Parathyroid adenoma (tissue), 2 donors: ENCODE data around the gene SLC22A17.

Experiments
- H2AFZ ChIP-seq: fragments of 300-600 bp; sonication (generic); one replicate; pipeline ENCODE4 v1.7.0; 2017; ENCODE audit warnings: antibody characterized with exemption, mild to moderate bottlenecking
- H3K27ac ChIP-seq: fragments of 300-600 bp; sonication (generic); one replicate; pipeline ENCODE4 v1.7.0; 2017
- H3K27me3 ChIP-seq: fragments of 300-600 bp; sonication (generic); one replicate; pipeline ENCODE4 v1.7.0; 2017; ENCODE audit warnings: low read length; ENCODE audit not compliant: control insufficient read depth, insufficient read depth
- H3K36me3 ChIP-seq: fragments of 300-600 bp; sonication (generic); one replicate; pipeline ENCODE4 v1.7.0; 2017; ENCODE audit warnings: low read length; ENCODE audit not compliant: control insufficient read depth, insufficient read depth
- H3K4me1 ChIP-seq: fragments of 300-600 bp; sonication (generic); one replicate; pipeline ENCODE4 v1.7.0; 2017; ENCODE audit warnings: control low read depth
- H3K4me2 ChIP-seq: fragments of 300-600 bp; sonication (generic); one replicate; pipeline ENCODE4 v1.7.0; 2017; ENCODE audit warnings: low read length
- H3K4me3 ChIP-seq: fragments of 300-600 bp; sonication (generic); one replicate; pipeline ENCODE4 v1.7.0; 2017; ENCODE audit warnings: low read depth, low read length
- H3K79me2 ChIP-seq: fragments of 300-600 bp; sonication (generic); one replicate; pipeline ENCODE4 v1.7.0; 2017; ENCODE audit warnings: control low read depth
- H3K9ac ChIP-seq: fragments of 300-600 bp; sonication (generic); one replicate; pipeline ENCODE4 v1.7.0; 2017; ENCODE audit warnings: mild to moderate bottlenecking
- H3K9me3 ChIP-seq: fragments of 300-600 bp; sonication (generic); one replicate; pipeline ENCODE4 v1.7.0; 2017; ENCODE audit warnings: low read length; ENCODE audit not compliant: control insufficient read depth
- TF ChIP-seq, protein P1 (sequence below): fragments of 300-600 bp; sonication (generic); IDR thresholded peaks from one replicate; pipeline ENCODE4 v1.7.0; 2017; ENCODE audit warnings: antibody characterized with exemption, mild to moderate bottlenecking
- donor health status: primary hyperparathyroidism.

SLC22A17 gene

DNA sequence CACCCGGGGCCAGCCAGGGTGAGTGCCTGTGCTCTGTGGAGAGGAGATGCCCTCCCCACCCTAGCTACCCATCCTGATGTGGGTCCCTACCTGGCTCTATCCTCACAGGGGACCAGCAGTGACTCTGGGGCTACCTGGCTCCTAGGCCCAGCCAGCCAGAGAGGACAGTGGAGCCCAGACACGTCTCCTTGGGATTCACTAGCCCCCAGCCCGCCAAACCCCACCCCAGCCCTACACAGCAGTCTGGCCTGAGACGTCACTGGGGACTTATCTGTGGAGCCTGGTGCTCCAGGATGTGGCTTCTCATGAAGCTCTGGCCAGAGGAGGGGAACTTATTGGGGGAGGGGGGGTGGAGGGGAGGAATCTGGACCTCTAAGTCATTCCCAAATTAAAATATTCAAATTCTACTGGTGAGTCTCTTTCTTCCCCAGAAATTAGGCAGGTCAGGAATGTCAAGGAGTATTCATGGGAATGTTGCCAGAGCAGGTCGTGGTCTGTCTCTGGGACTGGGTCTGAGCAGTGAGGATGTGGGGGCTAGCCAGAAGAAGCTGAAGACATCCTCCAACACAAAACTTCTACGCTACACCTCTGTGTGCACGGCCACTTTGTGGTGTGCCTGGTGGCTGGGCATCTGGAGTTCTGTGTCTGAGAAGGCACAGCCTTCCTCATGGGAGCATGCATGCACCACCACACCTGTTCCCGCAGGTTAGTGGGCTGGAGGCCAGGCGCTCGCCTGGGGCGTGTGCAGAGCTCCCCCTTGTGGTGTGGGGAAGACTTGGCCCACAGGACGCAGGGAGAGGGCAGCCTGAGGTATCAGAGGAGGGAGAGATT, 26.9 kb upstream of the SLC22A17 start:
- Histone ChIP-seq H3K36me3 (no peaks in the 10 kb centered on the region), H3K27ac (no peak overlapping the region), H3K9me3 (no peaks in the 10 kb centered on the region), H2AFZ (no peak overlapping the region), H3K9ac (no peak overlapping the region), H3K27me3 (no peaks in the 10 kb centered on the region), H3K4me2 (no peak overlapping the region), H3K4me3 (no peak overlapping the region), H3K79me2 (no peaks in the 10 kb centered on the region), H3K4me1 (no peaks in the 10 kb centered on the region)
- TF ChIP-seq, protein P1, sequence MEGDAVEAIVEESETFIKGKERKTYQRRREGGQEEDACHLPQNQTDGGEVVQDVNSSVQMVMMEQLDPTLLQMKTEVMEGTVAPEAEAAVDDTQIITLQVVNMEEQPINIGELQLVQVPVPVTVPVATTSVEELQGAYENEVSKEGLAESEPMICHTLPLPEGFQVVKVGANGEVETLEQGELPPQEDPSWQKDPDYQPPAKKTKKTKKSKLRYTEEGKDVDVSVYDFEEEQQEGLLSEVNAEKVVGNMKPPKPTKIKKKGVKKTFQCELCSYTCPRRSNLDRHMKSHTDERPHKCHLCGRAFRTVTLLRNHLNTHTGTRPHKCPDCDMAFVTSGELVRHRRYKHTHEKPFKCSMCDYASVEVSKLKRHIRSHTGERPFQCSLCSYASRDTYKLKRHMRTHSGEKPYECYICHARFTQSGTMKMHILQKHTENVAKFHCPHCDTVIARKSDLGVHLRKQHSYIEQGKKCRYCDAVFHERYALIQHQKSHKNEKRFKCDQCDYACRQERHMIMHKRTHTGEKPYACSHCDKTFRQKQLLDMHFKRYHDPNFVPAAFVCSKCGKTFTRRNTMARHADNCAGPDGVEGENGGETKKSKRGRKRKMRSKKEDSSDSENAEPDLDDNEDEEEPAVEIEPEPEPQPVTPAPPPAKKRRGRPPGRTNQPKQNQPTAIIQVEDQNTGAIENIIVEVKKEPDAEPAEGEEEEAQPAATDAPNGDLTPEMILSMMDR = peak; percentile 97

DNA sequence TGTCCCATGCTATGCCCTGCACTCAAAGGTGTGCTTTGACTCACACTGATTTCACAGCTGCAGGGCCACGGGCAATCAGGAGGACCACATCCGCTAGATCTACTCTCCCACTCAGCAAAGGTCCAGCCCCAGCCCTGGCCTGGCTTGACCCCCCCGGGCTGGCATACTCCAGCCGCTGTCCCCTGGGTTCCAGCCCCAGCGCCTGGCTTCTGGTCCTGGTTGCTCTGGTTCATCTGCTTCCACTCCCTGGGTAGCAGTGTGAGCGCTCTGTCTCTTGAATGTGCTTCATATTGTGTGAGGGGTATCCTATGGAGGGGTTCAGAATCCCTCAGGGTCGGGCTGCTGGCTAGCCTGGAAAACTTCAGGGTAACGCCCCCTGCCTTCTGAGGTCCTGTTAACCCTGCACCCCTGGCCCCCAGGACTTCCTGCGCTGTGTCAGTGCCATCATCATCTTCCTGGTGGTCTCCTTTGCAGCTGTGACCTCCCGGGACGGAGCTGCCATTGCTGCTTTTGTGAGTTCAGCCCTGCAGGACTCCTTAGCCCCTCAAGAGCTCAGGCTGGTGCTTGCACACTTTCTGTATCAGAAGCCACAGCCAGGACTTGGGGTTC, 26.0 kb upstream of the SLC22A17 start:
- Histone ChIP-seq H3K4me1 (no peaks in the 10 kb centered on the region), H3K9me3 (no peaks in the 10 kb centered on the region), H3K9ac (no peak overlapping the region), H3K27ac (no peak overlapping the region), H3K27me3 (no peaks in the 10 kb centered on the region), H2AFZ (no peak overlapping the region), H3K4me2 (no peak overlapping the region), H3K79me2 (no peaks in the 10 kb centered on the region), H3K36me3 (no peaks in the 10 kb centered on the region), H3K4me3 (no peak overlapping the region)
- TF ChIP-seq, protein P1 = no peak

GRCh38 chr14:23377573-23378563, 25.2 kb upstream of the SLC22A17 start:
- no peak overlapping the region for H3K4me2 ChIP-seq
- no peaks in the 10 kb centered on the region for H3K36me3 ChIP-seq
- no peaks in the 10 kb centered on the region for H3K9me3 ChIP-seq
- H3K27ac ChIP-seq = no peak overlapping the region
- no peaks in the 10 kb centered on the region for H3K79me2 ChIP-seq
- no peak overlapping the region for H2AFZ ChIP-seq
- no peaks in the 10 kb centered on the region for H3K4me1 ChIP-seq
- TF ChIP-seq, protein P1 = no peak
- H3K27me3 ChIP-seq = no peaks in the 10 kb centered on the region
- no peak overlapping the region for H3K9ac ChIP-seq
- no peak overlapping the region for H3K4me3 ChIP-seq

DNA sequence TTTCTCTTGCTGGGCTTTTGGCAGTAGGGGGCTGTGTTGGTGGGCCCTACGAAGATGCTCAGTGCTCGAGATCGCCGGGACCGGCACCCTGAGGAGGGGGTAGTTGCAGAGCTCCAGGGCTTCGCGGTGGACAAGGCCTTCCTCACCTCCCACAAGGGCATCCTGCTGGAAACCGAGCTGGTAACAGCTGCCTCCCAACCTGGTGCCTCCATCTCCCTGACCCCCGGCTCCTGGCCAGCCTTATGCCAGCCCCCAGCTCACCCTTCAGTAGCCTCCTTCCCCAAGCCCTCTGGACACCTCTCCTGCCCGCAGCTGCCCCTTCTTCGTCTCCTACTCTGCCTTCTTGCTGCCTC, 24.5 kb upstream of the SLC22A17 start:
- H3K9me3 ChIP-seq = no peaks in the 10 kb centered on the region
- no peak overlapping the region for H3K9ac ChIP-seq
- H3K36me3 ChIP-seq = no peaks in the 10 kb centered on the region
- no peaks in the 10 kb centered on the region for H3K79me2 ChIP-seq
- H3K4me3 ChIP-seq = no peak overlapping the region
- H3K27me3 ChIP-seq = no peaks in the 10 kb centered on the region
- no peaks in the 10 kb centered on the region for H3K4me1 ChIP-seq
- H3K4me2 ChIP-seq = no peak overlapping the region
- TF ChIP-seq, protein P1 = no peak
- no peak overlapping the region for H2AFZ ChIP-seq
- no peak overlapping the region for H3K27ac ChIP-seq
